Cardiac fibroblast (primary cell): ENCODE measurements around the gene DELE1.

ENCODE experiments used
- DNase-seq, 2 donors: peaks; one replicate each; pipeline versions ENCODE4 v3.0.0 to v3.0.0-alpha.2; 2010; ENCODE audit warnings: low read depth in 2 of 2
- H3K4me3 ChIP-seq, 2 donors: replicated peaks in 1 of 2; 1 replicate in 1 of 2; 2 replicates in 1 of 2; pipeline ENCODE4 v1.5.1; 2011; ENCODE audit warnings: low read depth in 2 of 2, low read length in 2 of 2, mild to moderate bottlenecking in 2 of 2, moderate library complexity in 1 of 2
- CTCF ChIP-seq: IDR thresholded peaks from one replicate; pipeline ENCODE4 v1.5.1; 2011; ENCODE audit warnings: low read depth, mild to moderate bottlenecking, low read length, inconsistent platforms

DELE1 gene

GRCh38 chr5:141876628-141877355 is 46.9 kb upstream of the DELE1 start:
- H3K4me3 ChIP-seq: peak overlapping the region; percentile 27 to 73
- no peak for TF ChIP-seq CTCF
- peak in 1 of 2 donors; percentile 12 for DNase-seq

DNA sequence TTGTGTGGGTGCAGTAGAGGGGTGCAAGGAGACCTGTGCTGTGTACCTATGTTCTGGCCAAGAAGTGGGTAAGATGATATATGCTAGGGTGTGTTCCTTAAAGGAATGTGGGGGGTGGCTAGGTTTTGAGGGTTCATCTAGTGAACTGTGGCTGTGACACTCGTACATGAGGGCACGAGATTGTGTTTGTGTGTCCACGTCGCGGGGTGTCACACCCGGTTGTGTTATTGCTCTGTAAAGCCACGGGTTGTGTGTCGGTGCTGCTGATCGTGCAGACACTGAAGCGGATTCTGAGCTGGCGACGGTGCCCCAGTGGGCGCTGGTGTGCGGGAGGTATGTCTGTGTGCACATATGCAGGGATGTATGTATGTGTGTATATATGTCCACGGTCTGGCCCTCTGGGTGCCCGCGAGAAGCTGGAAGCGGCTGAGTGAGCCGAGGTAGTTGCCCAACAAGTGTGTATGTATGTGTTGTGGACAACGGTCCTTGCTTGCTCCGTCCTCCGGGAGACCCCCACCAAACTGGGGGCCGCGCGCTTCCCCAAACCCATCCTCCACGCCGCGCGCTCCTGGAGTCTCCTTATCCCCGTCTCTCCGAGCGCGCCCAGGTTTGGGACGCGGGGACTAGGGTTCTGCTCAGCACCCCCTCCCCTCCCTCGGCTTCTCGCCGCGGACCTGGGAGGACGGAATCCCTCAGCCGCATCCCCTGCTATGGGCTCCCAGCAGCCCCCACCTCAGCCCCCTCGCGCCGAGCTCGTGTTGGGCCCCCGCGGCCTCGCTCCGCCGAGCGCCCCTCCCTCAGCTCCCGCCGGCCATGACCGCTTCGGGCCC is 46.1 kb upstream of the DELE1 start:
- peak overlapping the region; percentile 55 to 73 for H3K4me3 ChIP-seq
- DNase-seq: peak in 1 of 2 donors; percentile 34
- no peak for TF ChIP-seq CTCF

DNA sequence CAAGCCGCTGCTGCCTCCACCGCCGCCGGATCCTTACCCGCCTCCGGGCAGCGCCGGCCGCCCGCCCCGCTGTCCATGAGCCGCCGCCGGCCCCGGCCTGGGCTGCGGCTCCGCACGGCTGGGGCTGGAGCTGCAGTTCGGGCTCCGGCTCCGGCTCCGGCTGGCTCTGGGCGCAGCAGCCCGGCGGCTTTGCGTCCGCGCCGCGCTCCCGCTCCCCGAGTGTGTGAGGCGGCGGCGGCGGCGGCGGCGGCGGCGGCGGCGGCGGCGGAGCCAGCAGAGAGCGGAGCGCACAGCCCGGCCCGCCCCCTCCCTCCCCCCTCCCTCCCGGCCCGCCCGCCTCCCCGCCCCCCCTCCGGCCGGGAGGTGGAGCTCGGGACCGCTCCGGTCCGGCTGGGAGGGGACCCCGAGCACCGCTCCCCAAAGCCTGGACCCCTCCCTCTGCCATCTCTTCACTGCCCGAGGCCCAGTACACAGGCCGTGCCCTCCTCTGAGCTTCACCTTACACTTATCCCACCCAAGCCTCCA is 45.4 kb upstream of the DELE1 start, which contains the start of gene PCDH1:
Gene PCDH1 (minus strand): TSS at position 225 of the 525 bp plus-strand sequence. CDS start 148 bp downstream, at position 77.
- no peak for TF ChIP-seq CTCF
- H3K4me3 ChIP-seq: peak within 1 kb of the TSS; percentile 55 to 73
- DNase-seq: peak; percentile 38 to 50

DNA sequence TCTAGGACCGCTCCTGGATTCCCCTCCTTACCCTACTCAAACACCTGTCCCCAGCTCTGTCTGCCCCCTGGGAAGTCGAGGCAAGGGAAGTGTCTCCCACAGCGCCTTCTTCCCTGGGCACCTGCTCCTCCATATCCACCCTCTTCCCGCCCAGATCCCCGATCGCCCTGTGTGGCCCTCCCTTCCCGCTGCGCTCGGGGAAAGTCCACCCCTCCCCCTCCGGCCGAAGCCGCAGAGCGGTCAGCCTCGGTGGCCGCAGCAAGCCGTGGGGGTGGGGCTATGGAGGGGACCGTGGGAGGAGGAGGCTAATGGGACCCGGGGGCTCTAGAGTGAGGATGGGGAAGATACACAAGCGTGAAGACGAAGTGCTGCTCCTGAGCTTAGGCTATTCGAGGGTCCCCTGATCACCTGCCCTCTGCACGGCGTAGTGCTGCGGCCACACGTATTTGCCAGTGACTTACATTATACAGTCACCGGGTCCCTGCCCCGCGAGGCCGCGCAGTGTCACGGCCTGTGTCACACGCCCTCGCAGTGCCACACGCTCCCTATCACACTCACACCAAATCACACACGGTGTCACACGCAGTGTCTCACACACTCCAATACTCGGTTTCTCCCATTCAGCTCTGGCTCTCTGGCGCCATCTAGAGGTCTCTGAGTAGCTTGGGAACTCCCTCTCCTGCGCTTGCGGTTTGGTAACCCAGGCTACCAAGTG is 44.8 kb upstream of the DELE1 start:
- H3K4me3 ChIP-seq: peak overlapping the region; percentile 37 to 73
- DNase-seq: peak; percentile 88 to 92
- peak; percentile 97 for TF ChIP-seq CTCF

DNA sequence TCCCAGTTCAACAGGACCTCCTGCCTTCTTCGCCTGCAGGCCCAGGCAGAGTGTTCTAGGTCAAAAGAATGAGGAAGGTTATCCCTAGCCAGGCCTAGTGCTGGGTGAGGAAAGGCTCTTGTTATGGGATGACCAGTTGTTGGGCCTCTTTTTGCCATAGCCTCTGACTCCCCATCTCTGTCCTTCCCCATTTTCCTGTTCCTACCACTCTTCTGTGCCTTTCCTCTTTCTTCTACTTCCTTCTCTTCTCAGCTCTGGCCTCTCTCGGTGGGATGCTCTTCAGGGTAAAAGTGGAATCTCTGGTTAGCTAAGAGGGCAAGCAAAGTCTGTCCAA is 44.3 kb upstream of the DELE1 start:
- no peak overlapping the region for H3K4me3 ChIP-seq

More for the DNA sequence above, 44.3 kb upstream of the DELE1 start:
- no peak for TF ChIP-seq CTCF
- DNase-seq: no peak
